Mesendoderm (in vitro differentiated cells): ENCODE measurements around the gene MARCHF4.

Experiments
- DNase-seq: peaks from one replicate; pipeline ENCODE4 v3.0.0; 2013
- H2AK5ac ChIP-seq: 2 replicates; pipeline ENCODE4 v1.6.1; 2013; ENCODE audit warnings: low read length, inconsistent platforms
- H2BK120ac ChIP-seq: 2 replicates; pipeline ENCODE4 v1.6.1; 2013; ENCODE audit warnings: low read depth, mild to moderate bottlenecking, low read length, moderate library complexity, mixed read lengths
- H2BK15ac ChIP-seq: replicated peaks from 2 replicates; pipeline ENCODE4 v1.6.1; 2013; ENCODE audit warnings: low read depth, mild to moderate bottlenecking, moderate library complexity
- H2BK5ac ChIP-seq: 2 replicates; pipeline ENCODE4 v1.6.1; 2013; ENCODE audit warnings: low read length, inconsistent platforms
- H3K18ac ChIP-seq: 2 replicates; pipeline ENCODE4 v1.6.1; 2013; ENCODE audit warnings: mild to moderate bottlenecking, low read length, mixed read lengths
- H3K23ac ChIP-seq: one replicate; pipeline ENCODE4 v1.6.1; 2013; ENCODE audit warnings: low read length
- H3K27ac ChIP-seq: 2 replicates; pipeline ENCODE4 v1.5.1; 2013; ENCODE audit warnings: low read depth, mild to moderate bottlenecking, inconsistent platforms, low read length, moderate library complexity
- H3K27me3 ChIP-seq: 2 replicates; pipeline ENCODE4 v1.6.1; 2013; ENCODE audit warnings: low read length, control low read depth, mild to moderate bottlenecking, inconsistent platforms; ENCODE audit not compliant: insufficient read depth, poor library complexity
- H3K36me3 ChIP-seq: 2 replicates; pipeline ENCODE4 v1.6.1; 2013; ENCODE audit warnings: low read length, inconsistent platforms; ENCODE audit not compliant: control insufficient read depth, insufficient read depth
- H3K4ac ChIP-seq: one replicate; pipeline ENCODE4 v1.6.1; 2013; ENCODE audit warnings: low read depth, mild to moderate bottlenecking, low read length, moderate library complexity
- H3K4me1 ChIP-seq: 2 replicates; pipeline ENCODE4 v1.6.1; 2013; ENCODE audit warnings: low read depth, low read length, inconsistent platforms; ENCODE audit not compliant: control insufficient read depth
- H3K4me2 ChIP-seq: 2 replicates; pipeline ENCODE4 v1.6.1; 2013; ENCODE audit warnings: low read length
- H3K4me3 ChIP-seq: 2 replicates; pipeline ENCODE4 v1.5.1; 2013; ENCODE audit warnings: mild to moderate bottlenecking, low read length
- H3K56ac ChIP-seq: one replicate; pipeline ENCODE4 v1.6.1; 2013; ENCODE audit warnings: low read length
- H3K79me1 ChIP-seq: 2 replicates; pipeline ENCODE4 v1.6.1; 2013; ENCODE audit warnings: low read length, inconsistent platforms
- H3K79me2 ChIP-seq: 2 replicates; pipeline ENCODE4 v1.6.1; 2013; ENCODE audit warnings: mild to moderate bottlenecking, low read length; ENCODE audit not compliant: control insufficient read depth, insufficient read depth
- H3K9ac ChIP-seq: 2 replicates; pipeline ENCODE4 v1.6.1; 2013; ENCODE audit warnings: low read length, inconsistent platforms
- H4K5ac ChIP-seq: one replicate; pipeline ENCODE4 v1.6.1; 2013; ENCODE audit warnings: low read length
- H4K8ac ChIP-seq: one replicate; pipeline ENCODE4 v1.6.1; 2013; ENCODE audit warnings: low read depth, mild to moderate bottlenecking, control low read depth, low read length, moderate library complexity
- WGBS: extraction: QIAGEN DNeasy Blood & Tissue Kit; methylation state at CpG from one replicate; pipeline ENCODE4 v1.1.7; 2013; ENCODE audit warnings: low lambda C conversion rate, missing lambda C conversion rate; ENCODE audit not compliant: insufficient coverage; ENCODE audit errors: extremely low coverage; 5-methylcytosine and 5-hydroxymethylcytosine counted together

Gene MARCHF4

GRCh38 chr2:216414772-216415319 is 42.6 kb upstream of the MARCHF4 start:
- Histone ChIP-seq H2BK5ac (no peak overlapping the region), H3K36me3 (peaks cover 2% of the 10 kb centered on the region), H3K79me1 (no peaks in the 10 kb centered on the region), H2AK5ac (no peak overlapping the region), H3K23ac (no peak overlapping the region), H3K27me3 (no peaks in the 10 kb centered on the region), H3K4me1 (peaks cover 2% of the 10 kb centered on the region), H3K4me3 (no peak overlapping the region), H4K8ac (no peak overlapping the region), H2BK15ac (no peak overlapping the region), H3K27ac (no peak overlapping the region), H3K4me2 (no peak overlapping the region), H3K9ac (no peak overlapping the region), H2BK120ac (no peak overlapping the region), H3K79me2 (no peaks in the 10 kb centered on the region), H4K5ac (no peak overlapping the region), H3K18ac (no peak overlapping the region), H3K56ac (no peak overlapping the region), H3K4ac (no peak overlapping the region)
- no peak for DNase-seq
- WGBS: no CpG with 5 or more reads among the region's 3 CpGs

DNA sequence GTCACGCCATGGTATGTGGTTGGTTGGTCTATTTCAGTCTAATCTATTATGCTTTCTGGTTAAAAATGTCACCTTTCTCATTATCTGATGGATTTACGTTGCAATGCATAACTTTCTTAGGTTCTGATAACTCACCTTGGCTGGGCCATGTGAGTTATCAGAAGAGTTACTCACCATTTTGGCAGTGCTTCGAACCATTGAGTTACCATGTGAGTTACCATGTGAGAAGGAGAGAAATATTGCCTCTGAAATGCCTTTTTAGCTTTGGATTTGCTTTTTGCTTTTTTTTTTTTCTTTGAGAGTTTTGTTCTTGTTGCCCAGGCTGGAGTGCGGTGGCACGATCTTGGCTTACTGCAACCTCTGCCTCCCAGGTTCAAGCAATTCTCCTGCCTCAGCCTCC is 41.6 kb upstream of the MARCHF4 start:
- Histone ChIP-seq H3K56ac (no peak overlapping the region), H2AK5ac (no peak overlapping the region), H3K36me3 (peaks cover 2% of the 10 kb centered on the region), H3K4me3 (no peak overlapping the region), H3K79me2 (no peaks in the 10 kb centered on the region), H4K5ac (no peak overlapping the region), H2BK120ac (no peak overlapping the region), H3K23ac (no peak overlapping the region), H3K4ac (no peak overlapping the region), H3K9ac (no peak overlapping the region), H4K8ac (no peak overlapping the region), H3K27me3 (no peaks in the 10 kb centered on the region), H2BK15ac (no peak overlapping the region), H3K79me1 (no peaks in the 10 kb centered on the region), H3K18ac (no peak overlapping the region), H2BK5ac (no peak overlapping the region), H3K27ac (no peak overlapping the region), H3K4me2 (no peak overlapping the region), H3K4me1 (peaks cover 2% of the 10 kb centered on the region)
- no CpG with 5 or more reads among the region's 5 CpGs for WGBS
- no peak for DNase-seq

DNA sequence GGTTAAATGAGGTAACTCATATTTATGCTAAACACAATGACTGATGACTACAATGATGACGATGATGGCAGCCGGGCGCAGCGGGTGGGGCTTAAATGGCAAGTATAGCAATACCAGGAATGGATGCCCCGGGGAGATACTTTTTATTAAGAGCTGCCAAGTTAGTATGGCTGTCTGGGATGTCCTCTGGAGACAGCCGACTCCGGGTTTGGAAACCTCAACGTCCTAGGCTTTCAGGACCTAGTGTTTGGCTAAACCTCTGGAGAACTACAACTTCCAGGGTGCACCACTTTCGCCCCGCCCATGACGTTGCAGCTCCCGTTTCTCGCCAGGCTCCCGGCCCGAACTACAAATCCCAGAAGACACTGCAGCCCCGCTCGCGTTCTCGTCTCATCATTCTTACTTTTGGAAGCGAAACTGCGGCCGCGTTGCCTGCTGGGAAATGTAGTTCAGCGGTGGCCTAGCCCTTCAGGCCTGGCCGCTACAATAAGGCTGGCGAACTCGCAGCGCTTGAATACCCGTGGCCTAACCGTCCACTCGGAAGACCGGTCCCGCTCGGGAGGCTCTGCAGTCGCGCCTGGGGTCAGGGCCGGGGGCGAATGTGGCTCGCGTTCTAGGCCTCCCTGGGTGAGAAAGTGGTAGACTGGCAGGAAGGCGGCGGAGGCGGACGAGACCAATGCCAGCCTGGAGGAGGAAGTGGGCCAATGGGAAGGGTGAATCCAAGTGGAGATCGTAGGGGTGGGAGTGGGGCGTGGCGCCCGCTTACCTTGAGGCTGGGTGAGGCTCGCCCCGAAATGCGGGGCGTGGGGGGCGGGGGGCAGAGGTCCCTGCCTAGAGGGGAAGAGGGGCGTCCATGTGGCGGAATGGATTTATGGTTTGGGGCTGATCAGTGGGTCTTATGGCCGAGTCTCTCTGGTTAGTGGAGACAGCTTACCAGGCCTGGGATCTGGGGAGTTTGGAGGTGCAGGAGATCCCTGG is 40.0 kb upstream of the MARCHF4 start, which contains the start of gene SMARCAL1:
Gene SMARCAL1 (plus strand): TSS at position 463 of the 978 bp plus-strand sequence. CDS start 2,221 bp downstream, outside the sequence.
- peak within 1 kb of the TSS; percentile 22 for H3K27ac ChIP-seq
- H3K4me2 ChIP-seq: peak within 1 kb of the TSS; percentile 96
- no peak within 1 kb of the TSS for H4K5ac ChIP-seq
- peak within 1 kb of the TSS; percentile 24 for H2BK120ac ChIP-seq
- H3K56ac ChIP-seq: peak within 1 kb of the TSS; percentile 98
- peak within 1 kb of the TSS; percentile 19 for H3K4ac ChIP-seq
- H3K27me3 ChIP-seq: no peaks in the 10 kb centered on the region
- H3K9ac ChIP-seq: peak within 1 kb of the TSS; percentile 94
- peaks cover 2% of the 10 kb centered on the region for H3K4me1 ChIP-seq
- H2AK5ac ChIP-seq: no peak within 1 kb of the TSS
- peak; percentile 99 for DNase-seq
- peak within 1 kb of the TSS; percentile 98 for H2BK5ac ChIP-seq
- H3K18ac ChIP-seq: peak within 1 kb of the TSS; percentile 77
- H3K36me3 ChIP-seq: peaks cover 2% of the 10 kb centered on the region
- peak within 1 kb of the TSS; percentile 93 for H3K4me3 ChIP-seq
- no peaks in the 10 kb centered on the region for H3K79me2 ChIP-seq
- no peak within 1 kb of the TSS for H4K8ac ChIP-seq
- H3K23ac ChIP-seq: no peak within 1 kb of the TSS
- no CpG with 5 or more reads among the region's 56 CpGs for WGBS
- no peak within 1 kb of the TSS for H2BK15ac ChIP-seq
- H3K79me1 ChIP-seq: no peaks in the 10 kb centered on the region

GRCh38 chr2:216410550-216410949 is 38.3 kb upstream of the MARCHF4 start:
- no peak overlapping the region for H3K9ac ChIP-seq
- no peaks in the 10 kb centered on the region for H3K79me2 ChIP-seq
- H3K4me2 ChIP-seq: no peak overlapping the region
- H2AK5ac ChIP-seq: no peak overlapping the region
- H3K4ac ChIP-seq: no peak overlapping the region
- no peak overlapping the region for H4K8ac ChIP-seq
- H3K79me1 ChIP-seq: no peaks in the 10 kb centered on the region
- WGBS: no CpG with 5 or more reads among the region's 7 CpGs
- H3K27ac ChIP-seq: no peak overlapping the region
- H3K23ac ChIP-seq: no peak overlapping the region
- no peak overlapping the region for H3K18ac ChIP-seq
- H3K56ac ChIP-seq: no peak overlapping the region
- no peaks in the 10 kb centered on the region for H3K27me3 ChIP-seq
- H2BK15ac ChIP-seq: no peak overlapping the region
- no peak overlapping the region for H2BK5ac ChIP-seq
- no peak overlapping the region for H4K5ac ChIP-seq
- no peak overlapping the region for H2BK120ac ChIP-seq
- DNase-seq: no peak
- peaks cover 2% of the 10 kb centered on the region for H3K4me1 ChIP-seq
- H3K36me3 ChIP-seq: no peaks in the 10 kb centered on the region
- no peak overlapping the region for H3K4me3 ChIP-seq

- H3K79me2 ChIP-seq: no peaks in the 10 kb centered on the region
- no peak overlapping the region for H3K56ac ChIP-seq
- H4K5ac ChIP-seq: no peak overlapping the region
- no peaks in the 10 kb centered on the region for H3K79me1 ChIP-seq
- H2AK5ac ChIP-seq: no peak overlapping the region
- no peaks in the 10 kb centered on the region for H3K36me3 ChIP-seq
- no peak overlapping the region for H3K4me3 ChIP-seq
- no peak overlapping the region for H3K9ac ChIP-seq
- no peak overlapping the region for H3K4ac ChIP-seq
- H2BK120ac ChIP-seq: no peak overlapping the region
- peaks cover 2% of the 10 kb centered on the region for H3K4me1 ChIP-seq
- no peak overlapping the region for H2BK15ac ChIP-seq
- no peak overlapping the region for H4K8ac ChIP-seq
- no peak overlapping the region for H3K4me2 ChIP-seq
- no peak overlapping the region for H3K18ac ChIP-seq
- peak; percentile 80 for DNase-seq
- no peak overlapping the region for H3K27ac ChIP-seq
- no peak overlapping the region for H3K23ac ChIP-seq
- H3K27me3 ChIP-seq: no peaks in the 10 kb centered on the region
- WGBS: no CpG with 5 or more reads among the region's 11 CpGs
- no peak overlapping the region for H2BK5ac ChIP-seq
Measured at GRCh38 chr2:216408426-216409290, 36.4 kb upstream of the MARCHF4 start.
